Measurements from ENCODE around the gene GOLGA2.

- TF ChIP-seq CTCF (IDR thresholded peaks at IDR 0.05; ENCODE audit: insufficient read depth, low read depth, low read length), result no peak
- TF ChIP-seq EZH2 (IDR thresholded peaks at IDR 0.05; ENCODE audit: insufficient read depth, low read length), result no peak
These were observed 63.9 kb downstream of the GOLGA2 start for GRCh38 chr9:128211981-128212281.
